Esophagus mucosa (tissue), 1 donor: ENCODE results near the gene POGLUT2. TPM values are rescaled to one million over a fixed set of nuclear protein-coding genes. Genes with fewer than 3 reads are reported as not detected.
"Not testable (repeated sequence)": the region's sequence is repeated elsewhere in the genome, so short reads cannot be mapped to it uniquely, and the experiment has no call there.

Experiments used
- ATAC-seq: fragments of 200-7000 bp; cut with Tn5 transposase; one replicate; pipeline ENCODE4 v1.9.1; 2020
- total RNA-seq: library from RNA; stranded (reverse); gene quantifications from one replicate; pipeline ENCODE4 v1.2.4, GENCODE V29; 2023
- donor health status: DM: yes; HTN: yes; CAD: no.

The POGLUT2 gene
- total RNA-seq, 1 donor from 2014 or later = 1.8 TPM

DNA sequence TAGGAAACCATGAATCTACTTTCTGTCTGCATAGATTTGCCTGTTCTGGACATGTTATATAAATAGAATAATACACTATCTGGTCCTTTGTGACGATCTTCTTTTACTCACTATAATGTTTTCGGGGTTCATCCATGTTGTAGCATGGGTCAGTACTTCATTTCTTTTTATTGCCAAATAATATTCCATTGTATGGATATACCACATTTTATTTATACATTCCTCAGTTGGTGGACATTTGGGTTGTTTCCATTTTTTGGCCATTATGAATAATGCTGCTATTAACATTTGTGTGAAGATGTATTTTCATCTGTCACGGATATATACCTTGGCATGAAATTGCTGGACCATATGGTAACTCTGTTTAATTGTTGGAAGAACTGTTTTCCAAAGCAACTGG is 6.9 kb upstream of the POGLUT2 start:
- no peak for ATAC-seq

- ATAC-seq = peak; percentile 81
Measured at GRCh38 chr13:102800145-102801041, 1.6 kb upstream of the POGLUT2 start.

DNA sequence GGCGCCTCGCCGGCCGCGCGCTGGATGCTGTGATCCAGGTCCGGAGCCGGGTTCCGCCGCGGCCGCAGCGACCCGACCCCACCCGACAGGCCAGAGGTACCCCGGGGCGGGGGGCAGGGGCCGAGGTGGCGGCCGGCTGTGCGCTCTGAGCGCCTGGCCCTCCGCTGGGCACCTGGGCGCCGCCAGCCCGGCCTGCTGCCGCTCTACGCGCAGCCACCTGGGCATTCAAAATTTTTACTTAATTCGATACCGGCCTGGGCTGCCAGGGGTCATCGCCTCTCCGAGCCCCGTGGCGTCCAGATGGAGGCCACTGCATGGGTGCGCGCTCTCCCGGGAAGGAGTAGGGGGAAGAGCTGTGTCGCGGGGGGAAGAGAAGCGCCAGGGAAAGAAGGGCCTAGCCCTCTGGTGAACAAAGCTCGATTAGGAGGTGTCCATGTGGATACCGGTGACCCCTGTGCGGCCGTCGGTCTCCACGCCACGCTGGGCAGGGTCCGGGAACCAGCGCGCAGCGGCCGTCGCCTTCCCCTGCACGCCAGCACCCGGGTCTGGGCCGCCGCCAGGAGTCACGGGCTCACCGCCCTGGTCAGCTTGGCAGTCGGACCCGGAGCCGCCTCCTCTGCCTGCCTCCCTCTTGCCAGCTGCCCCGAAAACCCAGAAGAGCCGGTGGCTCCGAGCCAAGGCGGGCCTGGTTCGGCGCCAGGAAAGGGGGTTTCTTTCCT is 809 bp upstream of the POGLUT2 start:
- ATAC-seq = peak; percentile 29

DNA sequence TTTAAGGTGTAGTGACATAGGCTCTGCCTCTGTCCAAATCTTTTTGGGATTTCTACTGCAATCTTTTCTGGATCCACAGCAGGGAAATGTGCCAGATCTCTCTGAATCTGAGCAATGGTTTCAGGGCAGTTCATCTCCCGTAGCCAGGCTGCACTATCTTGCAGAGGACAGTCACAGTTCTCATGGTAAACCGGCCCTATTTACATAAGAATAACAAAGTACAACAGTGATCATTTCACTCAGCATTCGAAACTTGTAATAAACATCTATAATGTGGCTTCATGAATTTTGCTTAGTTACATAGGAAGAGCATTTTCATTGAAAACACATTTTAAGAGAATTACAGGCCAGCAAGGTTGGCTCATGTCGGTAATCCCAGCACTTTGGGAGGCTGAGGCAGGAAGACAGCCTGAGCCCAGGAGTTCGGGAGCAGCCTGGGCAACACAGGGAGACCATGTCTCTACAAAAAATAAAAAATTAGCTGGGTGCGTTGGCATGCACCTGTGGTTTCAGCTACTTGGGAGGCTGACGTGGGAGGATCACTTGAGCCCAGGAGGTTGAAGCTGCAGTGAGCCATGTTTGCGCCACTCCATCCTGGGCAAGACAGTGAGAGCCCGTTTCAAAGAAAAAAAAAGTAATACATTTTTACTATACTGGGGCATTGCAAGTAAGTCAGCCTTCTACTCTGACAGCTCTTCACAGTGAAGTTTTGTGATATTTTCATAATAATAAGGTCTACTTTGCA is 5.0 kb downstream of the POGLUT2 start:
- ATAC-seq = no peak

DNA sequence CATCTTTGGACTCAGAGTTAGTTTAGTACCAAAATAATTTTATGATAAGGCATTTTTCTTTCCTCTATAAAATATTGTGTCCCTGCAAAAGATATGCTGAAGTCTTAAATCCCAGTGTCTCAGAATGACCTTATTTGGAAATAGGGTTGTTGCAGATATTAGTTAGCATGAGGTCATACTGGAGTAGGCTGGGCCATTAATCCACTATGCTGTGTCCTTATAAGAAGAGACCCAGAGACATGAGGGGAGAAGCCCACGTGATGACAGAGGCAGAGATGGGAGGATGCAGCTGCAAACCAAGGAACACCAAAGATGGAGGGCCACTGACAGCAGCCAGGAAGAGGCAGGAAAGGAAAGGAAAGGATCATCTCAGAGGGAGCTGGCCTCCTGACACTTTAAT is 6.4 kb downstream of the POGLUT2 start:
- ATAC-seq = no peak

DNA sequence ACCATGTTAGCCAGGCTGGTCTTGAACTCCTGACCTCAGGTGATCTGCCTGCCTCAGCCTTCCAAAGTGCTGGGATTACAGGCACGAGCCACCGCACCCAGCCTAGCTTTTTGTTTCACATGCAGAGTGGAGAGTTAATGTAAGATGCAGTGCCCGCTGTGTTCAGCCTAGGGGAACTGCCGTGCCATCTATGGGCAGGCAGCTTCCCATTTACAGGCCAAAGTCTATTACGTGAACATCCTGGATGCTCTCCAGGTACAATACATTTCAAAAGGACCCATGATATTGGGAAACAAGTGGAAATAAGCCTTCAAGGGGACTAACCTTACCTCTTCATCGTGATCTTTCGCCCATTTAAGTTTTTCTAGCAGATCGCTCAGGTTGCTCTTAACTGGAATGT is 10.1 kb downstream of the POGLUT2 start:
- ATAC-seq = no peak

GRCh38 chr13:102784483-102784882 is 14.3 kb downstream of the POGLUT2 start:
- ATAC-seq = no peak

GRCh38 chr13:102781591-102781990 is 17.2 kb downstream of the POGLUT2 start:
- no peak for ATAC-seq

DNA sequence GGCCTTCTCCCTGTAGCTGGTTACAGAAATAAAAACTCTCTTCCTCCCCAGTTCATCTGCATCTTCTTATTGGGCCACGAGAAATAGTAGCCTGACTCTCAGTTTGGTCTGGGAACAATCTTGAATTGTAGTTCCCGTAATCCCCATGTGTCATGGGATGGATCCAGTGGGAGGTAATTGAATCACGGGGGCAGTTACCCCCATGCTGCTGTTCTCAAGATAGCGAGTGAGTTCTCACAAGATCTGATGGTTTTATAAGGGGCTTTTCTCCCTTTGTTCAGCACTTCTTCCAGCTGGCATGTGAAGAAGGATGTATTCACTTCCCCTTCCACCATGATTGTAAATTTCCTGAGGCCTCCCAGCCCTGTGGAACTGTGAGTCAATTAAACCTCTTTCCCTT is 18.1 kb downstream of the POGLUT2 start:
- not testable (repeated sequence) for ATAC-seq

GRCh38 chr13:102779436-102780159 is 19.2 kb downstream of the POGLUT2 start:
- ATAC-seq = no peak

GRCh38 chr13:102777736-102778135 is 21.0 kb downstream of the POGLUT2 start:
- ATAC-seq = no peak

- ATAC-seq = no peak
Measured at GRCh38 chr13:102776271-102776670, 22.5 kb downstream of the POGLUT2 start.

DNA sequence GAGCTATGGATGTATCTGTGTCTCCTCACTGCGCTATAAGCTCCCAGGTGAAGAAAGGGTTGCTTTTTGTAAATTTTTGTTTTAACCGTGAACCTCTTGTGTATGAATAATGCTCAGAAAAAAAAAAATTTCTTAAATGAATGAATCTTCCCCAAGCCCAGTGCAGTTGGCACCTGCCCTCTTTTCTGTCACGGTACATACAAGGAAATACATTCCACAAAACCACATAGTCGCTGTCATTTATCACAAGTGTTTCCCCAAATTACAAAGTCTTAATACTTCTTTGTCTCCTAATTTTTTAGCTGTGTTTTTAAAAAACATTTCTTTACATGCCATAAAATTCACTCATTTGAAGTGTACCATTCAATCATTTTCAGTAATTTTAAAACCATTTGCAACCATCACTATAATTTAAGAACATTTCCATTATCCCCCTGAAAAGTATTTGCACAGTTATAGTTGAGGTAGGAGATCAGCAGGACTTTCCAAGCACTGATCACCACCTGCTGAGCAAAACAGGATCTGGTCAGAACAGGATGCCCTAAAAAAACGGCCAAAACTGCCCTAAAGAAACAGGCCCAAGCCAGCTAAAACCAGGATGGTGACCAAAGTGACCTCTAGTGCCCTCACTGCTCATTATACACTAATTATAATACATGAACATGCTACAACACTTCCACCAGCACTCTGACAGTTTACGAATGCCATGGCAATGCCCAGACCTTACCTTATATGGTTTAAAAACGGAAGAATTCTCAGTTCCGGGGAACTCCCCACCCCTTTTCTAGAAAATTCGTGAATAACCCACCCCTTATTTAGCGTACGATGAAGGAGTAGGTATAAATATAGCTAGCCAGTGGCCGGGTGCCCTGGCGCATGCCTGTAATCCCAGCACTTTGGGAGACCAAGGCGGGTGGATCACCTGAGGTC is 23.9 kb downstream of the POGLUT2 start:
- no peak for ATAC-seq

DNA sequence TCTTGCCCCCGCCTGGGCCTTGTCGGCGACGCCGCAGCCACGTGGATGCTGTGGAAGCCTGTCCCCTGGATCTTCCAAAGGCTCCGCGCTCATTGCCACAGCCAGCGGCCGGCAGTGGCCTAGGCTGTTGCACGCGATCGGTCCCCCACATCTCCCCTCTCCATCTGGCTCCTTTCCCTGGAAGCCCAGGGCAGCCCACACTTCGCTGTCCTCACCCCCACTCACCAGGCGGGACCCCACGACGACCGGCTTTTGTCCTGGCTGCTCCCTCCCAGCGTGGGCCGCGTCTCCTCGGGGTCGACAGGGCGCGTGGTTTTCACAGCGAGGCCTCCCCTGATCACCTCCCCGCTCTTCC is 24.6 kb downstream of the POGLUT2 start:
- no peak for ATAC-seq

- peak; percentile 99 for ATAC-seq
Measured at GRCh38 chr13:102773441-102774213, 25.1 kb downstream of the POGLUT2 start, which contains the start of gene TEX30. TSS of gene TEX30 (minus strand) at chr13:102773786. CDS start at chr13:102770026, 3,760 bp downstream.

DNA sequence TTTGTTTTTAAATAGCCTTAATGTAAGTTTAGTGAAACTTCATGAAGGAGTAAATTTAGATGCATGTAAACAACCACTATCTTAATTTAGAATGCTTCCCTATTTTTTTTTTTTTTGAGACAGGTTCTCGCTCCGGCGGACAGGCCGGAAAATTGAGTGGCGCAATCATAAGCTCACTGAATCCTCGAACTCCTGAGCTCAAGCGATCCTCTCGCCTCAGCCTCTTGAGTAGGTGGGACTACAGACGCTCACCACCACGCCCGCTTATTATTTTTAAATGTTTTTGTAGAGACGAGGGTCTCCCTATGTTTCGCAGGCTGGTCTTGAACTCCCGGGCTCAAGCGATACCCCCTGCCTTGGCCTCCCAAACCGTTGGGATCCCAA is 26.7 kb downstream of the POGLUT2 start:
- ATAC-seq = no peak

GRCh38 chr13:102771298-102772041 is 27.3 kb downstream of the POGLUT2 start:
- no peak for ATAC-seq

- ATAC-seq = no peak
Measured at GRCh38 chr13:102770435-102770834, 28.3 kb downstream of the POGLUT2 start.

GRCh38 chr13:102769679-102770078 is 29.1 kb downstream of the POGLUT2 start:
- ATAC-seq = no peak

DNA sequence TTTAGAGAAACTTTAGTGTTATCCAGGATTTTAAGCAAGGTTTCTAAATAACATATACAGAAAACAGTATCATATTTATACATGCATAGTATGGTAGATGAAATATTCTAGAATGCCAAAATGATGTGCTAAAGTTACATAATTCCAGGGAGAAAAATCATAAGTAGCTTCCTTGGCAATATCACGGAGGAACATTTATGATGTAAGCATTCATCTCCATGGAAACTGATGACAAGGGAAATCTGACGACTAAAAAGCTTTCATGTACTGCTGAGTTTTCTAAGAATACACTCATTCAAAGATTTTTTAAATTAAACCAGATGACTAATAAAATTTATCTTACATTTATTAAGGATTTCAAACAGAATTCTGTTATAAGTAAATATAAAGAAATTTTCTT is 29.9 kb downstream of the POGLUT2 start:
- no peak for ATAC-seq
